GM18507 (cell line): ENCODE data around the gene STX1A.
"Not testable (repeated sequence)": the region's sequence is repeated elsewhere in the genome, so short reads cannot be mapped to it uniquely, and the experiment has no call there.

Experiments used
- DNase-seq: peaks from one replicate; pipeline ENCODE4 v3.0.0; 2011; ENCODE audit warnings: low read depth; ENCODE audit not compliant: insufficient read length; ENCODE audit errors: extremely low spot score
- FAIRE-seq: peaks from 2 replicates; lab custom pipeline; 2011; peaks lifted over from hg19 to GRCh38; lab: Jason Lieb, UNC

STX1A gene

GRCh38 chr7:73667344-73668102, 51.9 kb downstream of the STX1A start, which contains the start of gene VPS37D:
TSS of gene VPS37D (plus strand) at chr7:73667831. CDS start at chr7:73667959, 128 bp downstream.
- peak; percentile 94 for DNase-seq
- peak; percentile 88 for FAIRE-seq

- DNase-seq (no peak), FAIRE-seq (no peak)
Measured at GRCh38 chr7:73663033-73663432, 56.4 kb downstream of the STX1A start.

- DNase-seq, FAIRE-seq: not testable (repeated sequence)
Measured at GRCh38 chr7:73660594-73660993, 58.9 kb downstream of the STX1A start.

- no peak for FAIRE-seq
Measured at GRCh38 chr7:73659983-73660382, 59.5 kb downstream of the STX1A start.

GRCh38 chr7:73655309-73655708, 64.2 kb downstream of the STX1A start:
- DNase-seq, FAIRE-seq: not testable (repeated sequence)

More at GRCh38 chr7:73659983-73660382, 59.5 kb downstream of the STX1A start:
- no peak for DNase-seq

GRCh38 chr7:73652541-73652949, 66.9 kb downstream of the STX1A start:
- FAIRE-seq (no peak), DNase-seq (no peak)

- DNase-seq = no peak
Measured at GRCh38 chr7:73650524-73650923, 68.9 kb downstream of the STX1A start.

GRCh38 chr7:73649576-73649975, 69.9 kb downstream of the STX1A start:
- DNase-seq (no peak), FAIRE-seq (no peak)

More at GRCh38 chr7:73650524-73650923, 68.9 kb downstream of the STX1A start:
- FAIRE-seq = no peak
